ENCODE data around the gene PPT2.
"Not testable (repeated sequence)": the region's sequence is repeated elsewhere in the genome, so short reads cannot be mapped to it uniquely, and the experiment has no call there.

The PPT2 gene

DNA sequence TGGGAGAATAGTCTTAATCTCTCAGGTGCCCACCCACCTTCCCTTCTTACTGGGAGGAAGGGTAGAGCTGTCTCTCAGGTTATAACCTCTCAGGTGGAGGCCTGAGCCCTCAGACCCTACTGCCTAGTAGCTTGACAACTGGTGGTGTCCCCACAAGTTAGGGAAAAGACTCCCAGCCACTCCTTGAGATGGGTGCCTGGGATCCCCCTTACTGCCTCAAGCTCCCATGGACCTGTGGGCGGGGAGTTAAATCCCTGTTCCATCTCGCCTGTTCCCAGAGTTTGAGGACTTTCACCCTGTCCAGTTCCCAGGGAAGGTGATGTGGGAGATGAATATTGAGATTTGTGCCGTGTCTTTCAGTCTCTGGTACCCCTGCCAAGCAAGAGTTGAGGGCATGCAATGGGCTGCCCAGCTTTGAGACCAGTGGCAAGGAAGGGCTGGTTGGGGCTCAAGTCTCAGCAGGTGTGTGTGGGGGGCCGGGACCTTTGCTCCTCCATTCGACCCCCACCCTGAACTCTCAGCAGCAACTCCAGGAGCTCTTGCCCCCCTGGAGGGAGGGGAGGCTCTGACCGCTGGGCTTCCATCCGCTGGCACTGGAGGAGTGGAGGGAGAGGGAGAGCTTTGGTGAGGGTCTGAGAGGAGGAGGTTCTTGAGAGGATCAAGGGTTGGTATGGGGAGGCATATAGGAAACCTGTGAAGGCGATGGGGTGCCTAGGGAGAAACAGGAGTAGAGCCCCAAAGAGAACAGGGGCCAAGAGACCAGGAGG is 37.2 kb downstream of the PPT2 start:
- DNase-seq = no peak

DNA sequence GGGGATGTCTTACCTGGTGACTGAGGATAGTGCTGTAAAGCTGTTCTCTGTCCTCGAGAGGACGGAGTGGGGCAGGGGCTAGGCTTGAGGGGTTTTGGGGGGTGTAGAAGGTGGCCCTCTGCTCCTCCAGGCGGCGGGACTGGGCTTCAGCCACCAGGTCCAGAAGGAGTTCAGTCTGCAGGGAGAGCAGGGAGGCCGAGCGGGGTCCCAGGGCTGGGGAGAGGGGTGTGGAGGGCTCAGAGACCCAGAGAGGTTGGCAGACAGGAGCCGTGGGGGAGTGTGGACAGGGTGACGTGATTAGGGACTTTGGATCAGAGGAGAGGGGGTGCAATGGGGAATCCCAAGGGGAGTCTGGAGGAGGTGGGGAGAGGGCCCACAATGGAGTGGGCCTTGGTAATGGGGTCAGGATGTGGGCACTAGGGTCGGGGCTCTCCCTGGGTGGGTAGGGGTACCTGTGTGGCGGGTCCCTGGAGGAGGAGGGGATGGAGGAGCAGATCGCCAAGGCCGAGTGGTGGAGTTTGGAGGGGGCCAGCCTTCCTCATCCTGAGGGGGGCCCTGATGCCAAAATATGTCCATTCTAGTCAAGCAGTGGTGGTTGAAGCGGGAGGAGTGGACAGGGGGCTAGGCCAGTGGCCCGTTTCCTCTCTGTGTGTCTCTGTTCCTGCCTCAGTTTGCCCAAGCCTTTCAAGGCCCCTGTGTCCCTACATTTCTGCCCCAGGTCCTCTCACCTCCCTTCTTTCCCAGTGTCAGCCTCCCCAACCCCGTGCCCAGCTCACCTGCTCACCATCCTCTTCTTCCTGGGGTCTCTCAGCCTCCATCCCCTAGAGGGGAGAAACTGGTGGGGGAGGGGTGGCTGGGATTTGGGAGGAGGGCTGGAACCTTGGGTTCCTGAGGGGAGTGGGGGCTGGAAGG is 38.0 kb downstream of the PPT2 start:
- DNase-seq = no peak

GRCh38 chr6:32192608-32193039 is 38.7 kb downstream of the PPT2 start, which contains the start of gene GPSM3:
TSS of gene GPSM3 (minus strand) at chr6:32192643. CDS start at chr6:32192513, 130 bp downstream.
- DNase-seq = peak; percentile 68

GRCh38 chr6:32193096-32193495 is 39.2 kb downstream of the PPT2 start:
- DNase-seq = not testable (repeated sequence)

- no peak for DNase-seq
Observed at GRCh38 chr6:32194388-32194787, 40.4 kb downstream of the PPT2 start.

DNA sequence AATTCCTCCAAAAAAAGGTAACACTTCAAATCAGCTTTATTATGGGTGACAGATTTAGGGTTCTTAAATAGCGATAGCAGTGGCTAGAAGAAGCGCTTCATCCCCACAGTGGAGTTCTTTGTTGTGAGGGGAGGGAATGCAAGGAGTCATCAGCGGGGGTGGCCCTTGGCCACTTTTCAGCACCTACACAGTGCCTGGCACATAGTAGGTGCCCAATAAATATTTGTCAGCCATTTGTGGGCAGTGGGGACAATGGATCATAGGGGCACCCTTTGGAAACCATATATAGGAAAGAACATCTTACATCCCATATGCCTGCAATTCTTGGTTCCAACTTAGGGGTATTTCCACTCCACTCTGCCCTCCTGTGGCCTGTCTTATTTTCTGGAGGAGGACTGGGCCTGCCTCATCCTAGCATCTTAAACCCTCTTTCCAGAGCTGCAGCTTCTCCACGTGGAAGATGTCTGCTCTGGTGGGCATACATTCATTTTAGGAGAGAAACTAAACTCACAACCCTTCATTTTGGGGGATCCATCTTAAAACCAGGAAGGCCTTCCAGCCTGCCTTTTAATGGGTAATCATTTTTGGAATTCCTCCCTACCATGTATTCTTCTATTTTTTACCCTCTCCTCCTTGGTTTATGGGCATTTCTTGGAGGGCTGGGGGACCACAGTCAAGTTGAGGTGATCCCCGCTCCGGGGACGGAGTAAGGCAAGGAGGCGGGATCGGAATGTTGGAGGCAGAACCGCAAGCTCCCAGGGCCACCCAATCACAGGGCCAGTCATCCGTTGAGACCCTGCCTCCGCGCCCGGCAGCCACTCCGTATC is 41.1 kb downstream of the PPT2 start:
- DNase-seq = no peak

- peak; percentile 99 for DNase-seq
Observed at GRCh38 chr6:32195652-32195901, 41.6 kb downstream of the PPT2 start.

- no peak for DNase-seq
Observed at GRCh38 chr6:32195902-32196681, 42.2 kb downstream of the PPT2 start.

DNA sequence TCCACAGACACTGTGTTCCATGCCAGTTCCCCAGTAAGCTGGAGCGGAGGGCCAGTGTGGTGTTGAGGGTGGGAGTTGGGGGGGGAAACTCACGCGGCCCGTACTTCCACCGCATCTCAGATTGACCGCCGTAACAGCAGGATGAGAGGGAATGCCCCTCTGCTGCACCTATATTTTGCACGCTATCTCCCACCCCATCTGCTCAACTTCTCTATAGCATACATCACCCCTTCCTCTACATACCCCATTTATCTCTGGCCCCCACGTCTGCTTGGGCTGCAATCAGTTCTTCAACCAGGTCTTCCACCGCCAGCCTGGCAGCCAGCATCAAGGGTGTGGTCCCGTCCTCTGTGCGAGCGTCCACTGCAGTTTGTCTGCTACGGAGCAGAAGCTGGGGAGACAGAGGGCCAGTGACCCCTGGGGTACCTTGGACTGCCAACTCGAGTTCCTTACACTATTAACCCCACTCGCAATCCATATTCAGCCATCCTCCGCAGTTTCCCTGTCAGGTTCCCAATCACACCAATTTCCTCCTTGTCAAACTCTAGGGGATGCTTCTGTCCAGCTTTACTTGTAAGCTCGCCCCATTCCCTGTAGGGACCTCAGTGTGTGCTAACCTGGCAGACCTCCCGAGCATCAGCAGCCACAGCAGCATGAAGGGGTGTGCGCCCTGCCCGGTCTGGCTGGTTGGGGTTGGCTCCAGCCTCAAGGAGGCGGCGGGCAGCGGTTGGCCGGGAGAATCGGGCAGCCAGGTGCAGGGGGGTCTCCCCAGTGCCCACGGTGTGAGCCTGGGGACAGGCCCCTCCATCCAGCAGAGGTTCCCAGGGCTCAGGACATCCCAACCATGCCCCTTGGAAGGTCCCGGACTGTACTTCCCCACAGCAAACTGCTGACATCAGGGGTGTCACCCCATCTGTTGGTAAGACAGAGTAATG is 43.0 kb downstream of the PPT2 start:
- no peak for DNase-seq

- DNase-seq = no peak
Observed at GRCh38 chr6:32198345-32198696, 44.4 kb downstream of the PPT2 start.

DNA sequence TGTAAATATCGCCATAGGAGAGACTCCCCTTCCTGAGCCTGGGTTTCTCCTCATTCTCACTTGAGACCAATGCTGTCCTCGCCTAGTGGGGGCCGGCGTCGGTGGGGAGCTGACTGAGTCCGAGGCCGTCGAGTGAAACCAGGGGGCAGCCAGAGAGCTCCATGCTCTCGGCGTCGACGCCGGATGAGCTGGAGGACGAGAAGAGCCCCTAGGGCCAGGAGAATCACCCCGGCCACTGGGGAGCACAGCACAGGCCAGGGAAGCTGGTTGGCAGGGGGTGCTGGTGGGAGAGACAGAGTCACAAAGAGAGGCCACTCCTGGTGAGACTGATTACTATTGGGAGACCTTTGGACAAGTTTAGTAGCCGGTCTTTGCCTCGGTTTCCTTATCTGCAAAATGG is 44.9 kb downstream of the PPT2 start:
- DNase-seq = no peak

- DNase-seq = no peak
Observed at GRCh38 chr6:32200711-32201475, 47.0 kb downstream of the PPT2 start.

DNA sequence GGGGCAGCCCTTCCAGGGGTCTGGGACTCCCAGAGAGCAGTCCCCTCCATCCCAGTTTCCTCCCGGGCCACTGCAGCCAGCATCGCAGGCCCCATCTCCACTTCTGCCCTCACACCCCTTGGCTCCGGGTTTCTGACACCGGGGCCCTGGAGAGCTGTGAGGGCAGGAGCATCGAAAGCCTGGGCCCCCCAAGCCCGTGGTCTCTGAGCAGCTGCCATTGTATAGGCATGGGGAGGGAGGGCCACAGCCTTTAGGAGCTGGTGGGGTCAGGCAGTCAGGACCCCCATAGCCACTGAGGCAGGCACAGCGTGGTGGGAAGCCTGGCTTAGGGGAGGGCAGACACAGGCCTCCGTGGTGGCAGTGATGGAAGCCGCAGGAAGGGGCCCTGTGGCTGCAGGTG is 48.2 kb downstream of the PPT2 start:
- DNase-seq = no peak

- no peak for DNase-seq
Observed at GRCh38 chr6:32203426-32204267, 49.7 kb downstream of the PPT2 start.

DNA sequence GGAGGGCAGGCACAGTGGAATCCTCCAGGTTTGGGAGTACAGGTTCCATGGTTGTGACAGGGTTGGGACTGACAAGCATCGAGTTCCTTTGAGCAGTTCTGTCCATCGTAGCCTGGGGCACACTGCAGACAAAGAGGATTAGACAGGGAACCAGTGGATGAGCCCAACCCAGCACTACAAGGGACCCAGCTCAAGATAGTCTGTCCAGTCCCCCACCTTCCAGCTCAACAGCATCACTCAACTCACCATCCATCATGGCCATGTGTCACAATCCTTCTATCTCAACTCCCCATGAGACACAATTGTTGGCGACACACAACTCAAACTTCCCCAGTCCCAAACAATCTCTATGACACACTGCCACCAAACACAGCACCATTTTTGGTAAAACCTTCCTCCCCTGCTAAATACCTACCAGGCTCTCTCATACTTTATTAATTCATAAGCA is 50.4 kb downstream of the PPT2 start:
- no peak for DNase-seq

DNA sequence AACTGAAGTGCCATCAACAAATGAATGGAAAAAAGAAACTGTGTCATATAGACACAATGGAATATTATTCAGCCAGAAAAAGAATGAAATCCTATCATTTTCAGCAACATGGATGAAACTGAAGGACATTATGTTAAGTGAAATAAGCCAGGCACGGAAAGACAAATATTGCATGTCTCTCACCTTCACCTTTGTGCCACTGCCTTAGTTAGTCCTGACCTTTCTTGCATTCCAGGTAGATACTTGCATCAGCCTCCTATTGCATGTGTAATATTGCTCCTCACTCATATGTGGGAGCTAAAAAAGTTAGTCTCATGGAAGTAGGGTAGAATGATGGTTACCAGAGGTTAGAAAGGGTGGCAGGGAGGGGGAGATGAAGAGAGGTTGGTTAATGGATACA is 55.1 kb downstream of the PPT2 start:
- DNase-seq = no peak

GRCh38 chr6:32210191-32210601 is 56.3 kb downstream of the PPT2 start:
- no peak for DNase-seq

GRCh38 chr6:32211432-32211831 is 57.5 kb downstream of the PPT2 start:
- DNase-seq = not testable (repeated sequence)

GRCh38 chr6:32212076-32212760 is 58.3 kb downstream of the PPT2 start:
- no peak for DNase-seq
